SIG-M5 (cell line): ENCODE data around the gene B4GALT1.

ENCODE experiments used
- DNase-seq: peaks from one replicate; lab custom pipeline; 2025; lab: John Stamatoyannopoulos, UW

B4GALT1 gene

DNA sequence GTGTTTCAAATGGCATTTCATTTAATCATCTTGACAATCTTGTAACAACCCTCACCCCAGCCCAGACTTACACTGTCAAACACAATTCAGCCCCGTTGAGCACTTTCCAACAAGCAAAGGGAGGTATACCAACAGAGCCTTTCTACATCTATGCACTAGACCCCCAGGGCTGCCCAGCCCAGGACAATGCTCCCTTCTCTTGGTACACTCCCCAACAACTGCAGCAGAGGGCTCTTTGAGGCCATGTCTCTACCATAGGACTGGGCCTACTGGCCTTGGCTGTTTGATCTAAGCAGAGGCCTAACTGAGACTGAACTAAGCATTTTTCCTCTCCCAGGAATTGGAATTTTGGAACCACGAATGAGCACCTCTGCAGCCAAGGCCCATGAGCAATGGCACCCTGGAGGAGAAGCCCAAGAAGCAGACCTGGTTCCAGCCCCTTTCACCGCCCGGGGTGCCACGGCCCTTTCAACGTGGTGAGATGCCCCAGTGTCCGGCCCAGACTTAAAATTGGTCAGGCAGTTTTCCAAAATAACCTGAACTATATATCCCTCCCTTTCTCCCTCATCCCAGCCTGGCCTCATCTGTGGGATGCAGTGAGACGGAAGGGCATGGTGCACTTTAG lies 43.6 kb downstream of the B4GALT1 start:
- no peak for DNase-seq

DNA sequence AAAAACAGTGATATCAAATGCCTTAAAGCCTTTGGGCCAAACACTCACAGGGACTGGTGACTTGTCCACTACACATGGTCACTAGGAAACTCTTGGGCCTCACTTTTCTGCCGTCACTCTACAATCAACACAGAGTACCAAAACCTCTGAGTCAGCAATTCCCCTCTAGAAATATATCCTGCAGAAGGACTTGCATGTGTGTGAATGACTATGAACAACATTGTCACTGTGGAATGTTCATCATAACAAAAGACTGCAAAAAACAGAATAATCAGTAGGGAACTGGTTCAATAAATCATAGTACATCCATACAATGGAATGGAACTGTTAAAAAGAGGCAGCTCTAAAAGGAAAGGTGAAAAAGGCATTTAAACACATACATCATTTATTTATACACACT lies 46.5 kb downstream of the B4GALT1 start:
- DNase-seq, result no peak

DNA sequence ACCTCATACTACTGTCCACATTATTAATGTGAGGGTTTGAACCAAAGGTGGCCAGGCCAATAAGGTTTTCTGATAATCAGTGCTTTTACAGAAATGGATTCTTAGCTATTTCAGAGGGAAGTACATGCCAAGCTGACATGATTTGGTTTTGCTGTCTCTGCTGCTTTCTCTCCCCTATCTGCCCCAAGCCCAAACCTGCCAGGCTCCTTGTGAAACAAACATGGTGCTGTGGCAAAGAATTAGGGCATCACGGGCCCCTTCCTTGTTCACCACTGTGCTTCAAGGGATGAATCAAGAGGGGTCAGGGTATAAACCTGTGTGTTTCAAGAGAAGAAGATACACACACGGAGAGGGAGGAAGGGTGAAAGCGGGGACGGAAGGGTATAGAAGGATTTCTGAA lies 49.3 kb downstream of the B4GALT1 start:
- no peak for DNase-seq

DNA sequence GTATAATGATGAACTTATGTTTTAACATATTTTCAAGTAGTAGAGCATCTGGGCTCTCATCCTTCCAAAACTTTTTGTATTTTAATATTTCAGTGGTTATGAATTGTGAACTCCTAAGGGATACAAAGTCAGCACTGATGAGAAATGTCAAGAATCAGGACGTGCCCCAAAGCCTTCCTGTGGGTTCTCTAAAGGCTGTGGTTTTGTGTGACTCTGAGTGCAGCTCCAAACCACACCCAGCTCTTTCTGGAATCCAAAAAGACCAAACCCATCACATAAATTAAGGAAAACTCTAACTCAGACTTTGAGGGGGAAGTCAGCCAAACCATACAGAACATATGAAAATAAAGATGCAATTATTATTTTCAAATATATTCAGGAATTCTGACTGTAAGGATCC lies 49.8 kb downstream of the B4GALT1 start:
- DNase-seq, result no peak

DNA sequence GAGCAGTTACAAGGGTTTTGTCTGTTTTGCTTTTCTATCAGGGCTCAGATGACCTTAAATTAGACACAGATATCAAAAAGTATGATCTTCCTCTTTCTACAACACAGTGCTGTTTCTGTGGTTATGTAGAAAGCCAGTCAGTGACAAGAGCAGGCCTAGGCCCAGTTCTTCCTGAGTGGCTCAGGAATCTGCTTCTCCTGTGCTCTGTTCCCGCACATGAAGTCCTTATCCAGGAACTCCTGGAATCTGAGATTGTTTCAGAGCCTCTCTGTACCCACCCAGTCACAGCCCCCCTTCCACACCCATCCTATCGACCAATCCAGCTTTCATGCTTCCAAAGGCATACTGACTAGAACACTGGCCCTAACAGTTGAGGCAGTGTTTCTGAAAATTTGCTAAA lies 50.3 kb downstream of the B4GALT1 start:
- DNase-seq, result no peak

DNA sequence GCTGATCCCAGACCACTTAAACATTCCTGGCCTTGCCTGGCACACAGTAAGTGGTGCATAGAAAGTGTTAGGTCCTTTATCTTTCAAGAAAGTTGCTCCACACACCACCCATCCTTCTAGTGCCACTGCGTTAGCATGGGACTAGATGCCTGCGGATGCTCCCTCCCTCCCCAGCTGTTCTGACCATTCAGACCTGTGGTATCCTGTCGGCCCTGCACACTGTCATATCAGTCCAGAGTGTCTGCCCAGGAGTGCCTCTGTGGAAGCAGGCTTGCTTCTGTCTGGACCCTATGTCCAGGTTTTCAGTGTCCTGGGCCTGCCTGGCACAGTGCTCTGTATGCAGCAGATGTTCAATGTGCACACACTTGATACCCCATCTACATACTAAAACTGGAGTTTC lies 52.4 kb downstream of the B4GALT1 start:
- DNase-seq, result no peak

DNA sequence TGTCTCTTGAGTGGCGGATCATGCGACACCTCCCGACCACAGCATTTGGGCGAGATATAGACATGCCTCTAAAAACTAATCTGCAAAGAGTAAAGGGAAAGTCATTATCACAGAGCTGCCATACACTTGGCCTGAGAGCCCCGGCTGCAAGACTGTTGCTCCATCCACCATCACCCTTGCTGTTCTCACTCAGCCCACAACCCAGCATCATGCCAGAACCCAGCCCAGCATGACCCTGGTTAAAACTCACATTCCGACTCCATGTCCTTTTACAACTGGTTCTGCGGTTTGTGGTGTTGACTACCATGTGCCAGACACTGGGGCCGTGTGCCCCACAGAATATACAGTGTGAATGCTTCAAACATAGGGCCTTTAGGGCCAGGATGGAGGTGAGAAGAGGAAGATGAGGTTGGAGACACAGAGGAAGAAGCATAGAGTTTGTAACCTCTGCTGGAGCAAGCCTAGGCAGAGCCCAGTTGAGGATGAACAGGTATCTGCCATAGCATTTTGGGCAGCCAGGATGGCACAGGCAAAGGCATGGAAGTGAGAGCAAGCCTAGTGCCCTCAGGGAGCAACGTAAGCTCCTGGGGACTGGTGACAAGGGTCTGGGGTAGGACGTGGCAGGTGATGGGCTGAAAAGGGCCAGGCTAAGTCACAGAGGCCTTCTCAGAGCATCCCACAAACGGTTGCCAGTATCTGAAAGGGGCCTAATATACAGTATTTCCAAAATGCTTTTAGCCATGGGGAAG lies 53.2 kb downstream of the B4GALT1 start:
- no peak for DNase-seq

DNA sequence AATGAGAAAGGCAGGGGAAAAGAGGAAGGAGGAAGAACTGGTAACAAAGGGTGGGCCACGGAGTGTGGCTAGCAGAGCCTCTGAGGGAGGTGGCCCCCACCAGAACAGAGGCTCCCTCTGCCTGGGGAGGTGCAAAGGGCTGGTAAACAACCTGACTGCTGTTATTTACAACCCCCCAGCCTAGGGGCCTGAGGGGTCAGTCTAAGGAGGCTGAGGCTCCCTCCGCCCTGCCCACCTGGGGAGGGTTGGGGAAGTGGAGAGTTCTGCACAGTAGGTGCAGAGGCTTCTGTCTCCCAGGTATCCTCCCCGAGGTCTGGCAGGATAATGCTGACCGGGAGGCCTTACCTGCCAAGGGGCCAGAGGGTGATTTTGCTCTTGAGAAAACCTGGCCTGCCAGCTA lies 55.0 kb downstream of the B4GALT1 start:
- no peak for DNase-seq

DNA sequence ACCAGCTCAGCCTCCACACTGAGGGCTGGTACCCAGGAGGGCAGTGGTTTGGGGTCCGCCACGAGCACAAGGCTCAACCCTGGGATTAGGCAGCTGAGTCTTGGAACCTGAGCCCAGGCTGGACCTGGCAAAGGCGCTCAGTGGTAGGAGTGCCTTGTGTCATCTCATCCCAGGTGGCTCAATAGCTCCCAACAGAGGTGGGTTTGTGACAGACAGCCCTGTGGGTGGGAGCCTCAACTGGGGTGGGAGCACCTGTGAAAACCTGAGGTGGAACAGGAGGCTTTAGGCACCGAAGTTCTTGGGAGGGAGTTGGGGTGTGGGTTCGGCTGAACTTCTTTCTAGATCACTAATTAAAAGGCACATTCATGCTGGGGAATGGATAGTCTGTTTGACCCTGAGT lies 55.5 kb downstream of the B4GALT1 start:
- no peak for DNase-seq

DNA sequence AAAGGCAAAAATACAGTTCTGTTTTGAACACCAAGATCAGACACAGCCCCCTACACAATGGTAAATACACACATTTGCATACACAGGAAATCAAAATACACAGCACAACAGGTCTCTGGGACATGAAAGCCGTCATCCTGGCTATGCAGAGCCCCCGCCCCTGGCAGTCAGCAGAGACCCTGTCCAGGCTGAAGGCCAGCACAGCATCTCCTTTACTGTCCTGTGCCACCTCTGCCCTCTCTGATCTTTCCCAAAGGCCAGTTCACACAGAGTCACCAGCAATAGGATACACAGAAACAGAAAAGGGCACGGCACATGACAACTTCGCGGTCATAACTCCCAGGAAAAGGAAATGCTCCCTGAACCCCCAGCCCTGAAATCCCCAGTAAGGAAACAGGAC lies 56.5 kb downstream of the B4GALT1 start:
- no peak for DNase-seq

DNA sequence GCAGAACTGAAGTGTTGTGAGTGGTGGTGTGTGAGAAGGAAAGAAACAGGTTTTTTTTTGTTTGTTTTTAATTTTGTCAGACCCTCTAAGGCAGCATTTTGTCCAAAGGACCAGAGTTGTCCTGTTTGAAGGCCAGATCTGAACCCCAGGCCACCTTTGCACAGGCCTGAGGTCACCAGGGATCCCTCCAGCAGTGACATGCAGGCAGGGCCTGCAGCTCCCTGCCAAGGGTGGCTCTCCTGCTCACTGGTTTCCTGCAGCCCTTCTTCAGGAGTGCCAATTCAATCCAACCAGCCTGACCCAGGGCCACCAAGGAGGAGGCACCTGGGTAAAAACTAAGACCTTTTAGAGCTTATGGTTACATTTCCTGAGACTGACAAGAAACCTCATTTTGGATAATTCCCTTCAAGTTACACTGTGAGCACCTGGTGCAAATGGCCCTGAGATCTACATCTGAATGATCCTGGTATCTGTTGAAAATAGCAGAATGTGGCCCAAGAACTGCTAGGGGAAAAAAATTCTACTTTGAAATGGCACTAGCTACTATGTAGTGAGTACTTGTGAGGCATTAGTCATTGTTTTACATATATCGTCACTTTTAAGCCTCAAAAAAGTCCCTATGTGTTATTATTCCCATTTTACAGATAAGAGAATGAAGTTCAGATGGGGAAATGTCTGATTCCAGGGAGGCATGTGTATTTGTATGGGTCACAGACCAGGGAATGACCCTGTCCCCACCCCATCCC lies 57.1 kb downstream of the B4GALT1 start:
- no peak for DNase-seq

DNA sequence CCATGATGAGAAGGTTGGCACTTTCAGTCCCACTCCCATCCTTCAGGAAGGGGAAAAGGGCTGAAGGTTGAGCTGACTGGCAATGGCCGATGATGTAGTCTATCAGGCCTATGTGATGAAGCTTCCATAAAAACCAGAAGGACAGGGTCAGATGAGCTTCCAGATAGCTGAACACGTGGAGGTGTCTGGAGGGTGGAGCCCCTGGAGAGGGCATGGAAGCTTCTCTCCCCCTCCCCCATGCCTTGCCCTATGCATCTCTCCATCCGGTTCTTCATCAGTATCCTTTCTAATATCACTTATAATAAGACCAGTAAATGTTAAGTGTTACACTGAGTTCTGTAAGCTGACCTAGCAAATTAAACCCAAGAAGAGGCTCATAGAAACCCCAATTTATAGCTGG lies 58.0 kb downstream of the B4GALT1 start:
- no peak for DNase-seq

DNA sequence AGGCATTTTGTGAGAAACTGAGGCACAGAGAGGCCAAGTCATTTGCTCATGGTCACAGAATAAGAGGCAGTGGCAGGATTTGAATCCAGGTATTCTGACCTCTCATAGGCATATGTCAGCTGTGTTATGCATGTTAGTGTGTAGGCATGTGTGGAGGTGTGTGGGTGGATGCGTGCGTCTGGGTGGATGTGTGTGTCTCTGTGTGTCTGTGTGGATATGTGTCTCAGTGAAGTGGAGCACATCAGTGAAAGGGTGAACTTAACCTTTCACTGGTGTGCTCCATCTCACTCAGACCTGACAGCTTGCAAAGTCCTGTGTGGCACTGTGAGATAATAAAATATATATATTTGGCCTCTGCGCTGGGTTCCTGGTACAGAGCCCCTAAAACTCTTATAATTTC lies 58.7 kb downstream of the B4GALT1 start:
- DNase-seq, result no peak

DNA sequence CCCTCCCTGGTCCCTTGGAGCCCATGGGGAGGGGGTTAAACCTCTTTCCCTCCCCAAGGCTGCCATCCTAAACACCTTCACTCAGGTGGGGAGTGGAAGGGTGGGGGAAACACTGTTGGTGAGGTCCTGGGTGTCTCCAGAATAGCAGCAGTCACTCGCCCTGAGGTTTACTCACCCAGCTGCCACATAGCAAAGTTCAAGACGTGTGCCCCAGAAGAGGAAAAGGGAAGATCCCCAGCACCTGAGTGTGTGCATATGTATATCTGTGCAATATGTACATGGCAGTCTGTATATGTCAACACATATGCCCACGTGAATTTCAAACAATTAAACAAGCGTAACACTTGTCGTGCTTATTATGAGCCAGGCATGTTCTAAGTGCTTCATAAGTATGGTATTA lies 59.4 kb downstream of the B4GALT1 start:
- DNase-seq, result no peak

DNA sequence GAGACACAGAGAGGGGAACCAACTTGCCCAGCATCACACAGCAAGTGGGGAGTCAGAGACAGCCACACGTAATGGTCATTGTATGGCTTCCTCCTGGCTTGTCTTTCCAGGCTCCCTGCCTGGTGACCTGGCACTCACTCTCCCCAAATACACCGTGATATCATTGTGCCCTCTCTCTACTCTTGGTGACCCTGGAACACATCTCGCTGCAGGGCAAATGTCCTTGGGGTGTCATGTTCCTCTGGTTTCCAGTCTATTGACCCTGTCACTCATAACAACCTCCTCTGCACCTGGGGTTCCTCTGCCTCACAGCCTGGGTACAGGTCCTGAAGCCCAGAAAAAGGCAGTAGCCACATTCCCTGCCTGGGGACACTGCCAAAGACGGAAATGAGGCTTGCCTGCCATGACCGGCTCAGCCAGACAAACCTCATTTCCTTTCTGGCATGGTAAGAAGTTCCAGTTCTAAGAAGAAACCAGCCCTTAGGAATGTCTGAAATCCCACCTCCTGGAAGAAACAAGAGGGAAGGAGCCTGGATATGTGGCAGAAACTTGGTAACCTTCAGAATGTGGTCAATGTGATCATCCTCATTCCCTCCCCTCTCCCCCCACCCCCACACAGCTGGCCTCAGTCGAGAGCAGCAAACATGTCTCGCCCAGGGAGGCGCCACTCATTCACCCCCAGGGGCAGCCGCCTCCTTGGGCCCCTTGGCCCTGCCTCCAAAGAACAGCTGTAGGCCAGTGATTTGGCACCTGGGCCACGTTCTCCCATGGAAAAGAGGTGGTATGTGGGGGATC lies 60.1 kb downstream of the B4GALT1 start:
- DNase-seq, result no peak

DNA sequence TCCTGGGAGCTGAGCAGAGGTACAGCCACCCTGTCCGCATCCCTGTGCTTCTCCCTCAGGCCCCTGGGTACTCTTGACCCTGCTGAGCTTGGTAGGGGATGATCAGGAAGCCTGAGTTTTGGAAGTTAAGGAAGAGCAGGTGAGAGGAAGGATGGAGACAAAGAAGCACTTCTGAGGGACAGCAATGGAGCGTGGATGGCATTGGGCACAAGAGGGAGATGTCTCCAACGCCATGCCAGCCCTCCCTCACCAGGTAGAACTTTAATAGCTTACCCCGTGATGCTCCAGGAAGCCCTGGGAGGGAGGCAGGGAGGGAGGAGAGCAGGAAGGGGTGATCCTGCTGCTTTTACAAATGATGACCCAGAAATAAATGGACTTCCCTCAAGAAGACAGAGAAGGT lies 60.8 kb downstream of the B4GALT1 start:
- no peak for DNase-seq

DNA sequence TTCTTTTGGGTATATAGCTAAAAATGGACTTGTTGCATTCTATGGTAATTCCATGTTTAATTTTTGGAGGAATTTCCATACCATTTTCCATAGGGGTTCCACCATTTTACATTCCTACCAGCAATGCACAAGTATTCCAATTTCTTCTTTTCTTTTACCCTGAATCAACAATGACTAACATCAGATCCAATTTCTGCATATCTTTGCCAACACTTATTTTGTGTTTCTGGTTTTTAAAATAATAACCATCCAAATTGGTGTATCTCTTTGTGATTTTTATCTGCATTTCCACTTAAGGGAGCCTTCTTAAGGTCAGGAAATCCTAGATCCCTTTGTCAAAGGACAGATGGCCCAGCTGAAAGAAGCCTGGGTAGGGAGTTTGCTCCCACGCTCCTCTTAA lies 61.2 kb downstream of the B4GALT1 start:
- DNase-seq, result no peak

DNA sequence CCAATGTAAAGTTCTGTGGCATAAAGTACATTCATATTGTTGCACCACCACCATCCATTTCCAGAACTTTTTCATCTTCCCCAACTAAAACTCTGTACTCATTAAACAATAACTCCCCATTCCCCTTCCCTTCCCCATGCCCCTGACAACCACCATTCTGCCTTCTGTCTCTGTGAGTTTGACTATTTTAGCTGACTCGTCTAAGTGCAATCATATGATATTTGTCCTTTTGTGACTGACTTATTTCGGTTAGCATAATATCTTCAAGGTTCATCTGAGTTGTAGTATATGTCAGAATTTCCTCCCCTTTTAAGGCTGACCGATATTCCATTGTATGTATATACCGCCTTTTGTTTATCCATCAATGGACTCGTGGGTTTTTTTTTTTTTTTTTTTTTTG lies 61.6 kb downstream of the B4GALT1 start:
- DNase-seq, result no peak

DNA sequence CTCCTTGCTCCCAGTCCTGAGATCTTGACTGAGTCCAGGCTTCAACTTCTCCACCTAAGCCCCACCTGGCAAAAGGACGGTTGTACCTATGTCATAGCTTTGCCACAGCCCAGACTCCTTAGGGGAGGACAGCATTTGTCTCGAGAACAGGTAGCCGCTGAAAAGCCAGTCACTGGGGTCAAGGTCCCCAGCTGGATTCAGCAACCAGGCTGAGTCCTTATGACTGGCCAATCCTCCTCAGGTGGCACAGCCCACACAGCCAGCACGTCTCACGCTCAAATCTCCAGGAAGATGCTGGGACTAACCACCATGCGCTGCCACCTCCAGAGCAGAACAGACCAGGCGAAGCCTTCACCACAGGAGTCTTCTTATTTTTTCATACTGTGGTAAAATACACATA lies 62.7 kb downstream of the B4GALT1 start:
- DNase-seq, result no peak

DNA sequence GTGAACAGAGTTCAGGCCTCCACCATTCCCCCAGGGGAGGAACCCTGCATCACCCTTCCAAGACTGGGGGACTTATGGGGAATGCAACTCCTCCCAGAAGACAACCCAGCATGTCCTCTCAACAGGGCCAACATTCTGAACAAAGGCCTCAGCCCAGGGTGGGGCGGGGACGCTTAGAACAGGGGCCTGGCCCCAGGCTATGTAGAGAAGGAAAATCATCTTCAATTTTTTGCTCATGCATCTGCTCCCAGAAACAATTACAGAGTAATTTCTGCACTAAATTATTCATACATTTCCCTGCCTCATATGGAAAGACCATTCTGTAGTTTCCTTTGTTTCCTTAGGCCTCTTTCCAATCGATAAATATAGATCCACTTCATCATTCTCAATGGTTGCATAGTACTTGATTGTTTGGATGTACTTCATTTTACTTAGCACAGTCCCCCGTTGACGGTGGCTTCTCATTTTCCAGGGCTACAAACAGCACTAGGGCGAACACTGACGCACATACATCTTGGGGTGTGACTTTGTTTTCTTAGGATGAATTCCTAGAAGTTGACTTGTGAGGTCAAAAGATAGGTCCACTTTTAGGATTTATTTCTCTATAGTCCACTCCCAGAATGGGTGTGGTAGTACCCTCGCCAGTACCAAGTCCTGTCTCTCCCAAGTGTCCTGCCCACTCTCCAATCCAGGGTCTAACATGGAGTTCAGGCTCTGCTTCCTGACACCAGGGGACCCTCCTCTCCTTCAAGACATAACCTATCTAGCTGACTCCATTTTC lies 63.4 kb downstream of the B4GALT1 start:
- no peak for DNase-seq

DNA sequence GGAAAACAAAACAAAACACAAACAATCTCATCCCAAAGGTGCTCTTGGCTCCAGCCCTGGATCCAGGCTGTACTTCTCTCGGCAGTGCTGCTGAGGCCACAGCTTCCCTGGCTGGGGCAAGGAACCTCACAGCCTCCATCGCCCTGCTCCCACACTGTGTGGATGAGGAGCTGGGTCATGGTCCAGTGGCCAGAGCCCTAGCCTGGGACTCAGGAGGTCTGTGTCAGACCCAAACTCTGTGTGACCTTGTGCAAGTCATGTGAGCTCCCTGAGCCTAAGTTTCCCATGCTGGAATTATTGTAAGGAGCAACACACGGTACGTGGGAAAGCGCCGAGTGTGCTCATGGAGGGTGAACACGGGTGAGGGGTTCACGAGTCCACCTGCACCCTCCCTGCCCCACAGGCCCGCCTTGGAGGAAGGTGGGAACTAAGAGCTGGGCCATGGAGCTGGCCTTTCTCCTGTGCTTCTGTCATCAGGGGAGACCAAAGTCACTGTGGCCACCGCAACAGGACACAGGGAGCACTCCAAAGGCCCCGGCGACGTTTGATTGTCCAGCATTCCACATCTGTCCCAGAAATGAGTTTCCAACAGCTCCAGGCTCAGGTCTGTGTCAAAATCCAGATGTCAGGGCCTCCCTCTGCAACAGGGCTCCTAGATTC lies 64.5 kb downstream of the B4GALT1 start:
- DNase-seq, result no peak
